GM21515 (cell line): ENCODE measurements around the gene MAP7D2.
A peak's percentile ranks its signal among the peaks of the same experiment; 100 is the strongest.
"Not testable (repeated sequence)": the region's sequence is repeated elsewhere in the genome, so short reads cannot be mapped to it uniquely, and the experiment has no call there.

Source experiments
- ATAC-seq: cut with Tn5 transposase; IDR thresholded peaks from one replicate; pipeline ENCODE4 v1.9.1; 2021; ENCODE audit not compliant: unreplicated experiment

The MAP7D2 gene

GRCh38 chrX:20116577-20117240 lies at the start of gene MAP7D2:
Gene MAP7D2 (minus strand): TSS chrX:20116907. CDS start chrX:20116879, 28 bp downstream.
- no peak for ATAC-seq

- ATAC-seq, result not testable (repeated sequence)
Measured at GRCh38 chrX:20162516-20162915, 45.8 kb upstream of the MAP7D2 start.

GRCh38 chrX:20159797-20160385 lies 43.2 kb upstream of the MAP7D2 start:
- no peak for ATAC-seq

GRCh38 chrX:20151689-20152088 lies 35.0 kb upstream of the MAP7D2 start:
- ATAC-seq, result no peak

- ATAC-seq, result no peak
Measured at GRCh38 chrX:20149326-20149725, 32.6 kb upstream of the MAP7D2 start.

GRCh38 chrX:20147561-20147960 lies 30.9 kb upstream of the MAP7D2 start:
- ATAC-seq, result no peak

GRCh38 chrX:20144491-20144890 lies 27.8 kb upstream of the MAP7D2 start:
- no peak for ATAC-seq

- ATAC-seq, result no peak
Measured at GRCh38 chrX:20143561-20143960, 26.9 kb upstream of the MAP7D2 start.

- no peak for ATAC-seq
Measured at GRCh38 chrX:20143111-20143510, 26.4 kb upstream of the MAP7D2 start.

GRCh38 chrX:20141281-20142220 lies 24.8 kb upstream of the MAP7D2 start, which contains the start of gene EIF1AX:
Gene EIF1AX (minus strand): TSS chrX:20141838. CDS start chrX:20141640, 198 bp downstream.
- ATAC-seq, result peak; percentile 97

GRCh38 chrX:20140420-20140819 lies 23.7 kb upstream of the MAP7D2 start:
- no peak for ATAC-seq

- no peak for ATAC-seq
Measured at GRCh38 chrX:20139966-20140365, 23.3 kb upstream of the MAP7D2 start.

GRCh38 chrX:20135944-20136343 lies 19.2 kb upstream of the MAP7D2 start:
- no peak for ATAC-seq

GRCh38 chrX:20132666-20133065 lies 16.0 kb upstream of the MAP7D2 start:
- ATAC-seq, result no peak

GRCh38 chrX:20130357-20130756 lies 13.7 kb upstream of the MAP7D2 start:
- no peak for ATAC-seq

GRCh38 chrX:20129547-20129946 lies 12.8 kb upstream of the MAP7D2 start:
- no peak for ATAC-seq

- no peak for ATAC-seq
Measured at GRCh38 chrX:20128670-20129069, 12.0 kb upstream of the MAP7D2 start.

GRCh38 chrX:20127440-20127839 lies 10.7 kb upstream of the MAP7D2 start:
- peak; percentile 55 for ATAC-seq

GRCh38 chrX:20126833-20127232 lies 10.1 kb upstream of the MAP7D2 start:
- ATAC-seq, result peak; percentile 55

GRCh38 chrX:20124964-20125363 lies 8.3 kb upstream of the MAP7D2 start:
- ATAC-seq, result no peak

GRCh38 chrX:20118065-20118824 lies 1.5 kb upstream of the MAP7D2 start:
- ATAC-seq, result no peak
